A673 (cell line): ENCODE results near the gene INSR. TPM values are rescaled to one million over a fixed set of nuclear protein-coding genes. Genes with fewer than 3 reads are reported as not detected.

Source experiments
- BruUV-seq: library from RNA; stranded (reverse); fragments of 400-500 nt; replicated peaks from 2 replicates; lab custom pipeline; 2021; lab: Mats Ljungman, UMichigan
- CTCF ChIA-PET: fragments of 300-600 bp; sonication (Branson Sonifier 250); formaldehyde crosslinking; loops from one replicate; lab custom pipeline; 2022; ENCODE audit warnings: antibody characterized with exemption; lab: Charles Lee
- POLR2A ChIA-PET: fragments of 300-600 bp; sonication (Branson Sonifier 250); formaldehyde crosslinking; loops from one replicate; lab custom pipeline; 2022; ENCODE audit warnings: antibody characterized with exemption; ENCODE audit not compliant: low non-redundant PET; lab: Charles Lee
- DNase-seq: peaks from one replicate; pipeline ENCODE4 v3.0.0-alpha.2; 2015; ENCODE audit warnings: low spot score
- H3K27ac ChIP-seq: fragments of 200-600 bp; sonication (generic); 2 replicates; pipeline ENCODE4 v1.5.1; 2016; ENCODE audit warnings: mixed run types, low read depth, mild to moderate bottlenecking, mixed read lengths, antibody characterized with exemption, low read length; ENCODE audit not compliant: poor library complexity, severe bottlenecking
- H3K27me3 ChIP-seq: fragments of 200-600 bp; sonication (generic); replicated peaks from 2 replicates; pipeline ENCODE4 v1.6.1; 2017; ENCODE audit warnings: mixed run types, low read depth, mild to moderate bottlenecking, mixed read lengths, antibody characterized with exemption, low read length; ENCODE audit not compliant: insufficient read depth, poor library complexity
- H3K36me3 ChIP-seq: fragments of 200-600 bp; sonication (generic); 2 replicates; pipeline ENCODE4 v1.6.1; 2016; ENCODE audit warnings: mixed run types, mild to moderate bottlenecking, mixed read lengths, antibody characterized with exemption, low read length; ENCODE audit not compliant: insufficient read depth, poor library complexity, severe bottlenecking
- H3K4me1 ChIP-seq: fragments of 200-600 bp; sonication (generic); 2 replicates; pipeline ENCODE4 v1.6.1; 2017; ENCODE audit warnings: mixed run types, mild to moderate bottlenecking, mixed read lengths, antibody characterized with exemption, low read length; ENCODE audit not compliant: insufficient read depth, poor library complexity, severe bottlenecking
- H3K4me3 ChIP-seq: fragments of 200-600 bp; sonication (generic); 2 replicates; pipeline ENCODE4 v1.5.1; 2016; ENCODE audit warnings: low read depth, mixed run types, mild to moderate bottlenecking, mixed read lengths, low read length; ENCODE audit not compliant: poor library complexity, severe bottlenecking
- H3K9me3 ChIP-seq: fragments of 200-600 bp; sonication (generic); 2 replicates; pipeline ENCODE4 v1.6.1; 2016; ENCODE audit warnings: mixed run types, low read depth, mild to moderate bottlenecking, mixed read lengths, antibody characterized with exemption, low read length; ENCODE audit not compliant: poor library complexity, severe bottlenecking
- EZH2 ChIP-seq: fragments of 200-600 bp; sonication (generic); IDR thresholded peaks from 2 replicates; pipeline ENCODE4 v1.6.1; 2017; ENCODE audit warnings: borderline replicate concordance, low read depth, mild to moderate bottlenecking, mixed read lengths, antibody characterized with exemption, low read length; ENCODE audit not compliant: poor library complexity, severe bottlenecking
- intact Hi-C: fragments of 100-400 bp; cut with micrococcal nuclease; formaldehyde crosslinking; loops from one replicate; pipeline ENCODE4 v1.10.0; 2022; ENCODE audit not compliant: unreplicated experiment
- total RNA-seq: library from RNA; stranded (reverse); gene quantifications from 2 replicates; pipeline ENCODE4 v1.2.3, GENCODE V29; 2021
- TF ChIP-seq, protein P1 (sequence below): fragments of 300-800, 200-600 bp; sonication (generic); conservative IDR thresholded peaks from 2 replicates; pipeline ENCODE4 v1.5.1; 2017; ENCODE audit warnings: low read depth, mild to moderate bottlenecking, antibody characterized with exemption, low read length, moderate library complexity, mixed read lengths

INSR gene
- total RNA-seq, 1 experiment from 2014 or later: 12.9 TPM

DNA sequence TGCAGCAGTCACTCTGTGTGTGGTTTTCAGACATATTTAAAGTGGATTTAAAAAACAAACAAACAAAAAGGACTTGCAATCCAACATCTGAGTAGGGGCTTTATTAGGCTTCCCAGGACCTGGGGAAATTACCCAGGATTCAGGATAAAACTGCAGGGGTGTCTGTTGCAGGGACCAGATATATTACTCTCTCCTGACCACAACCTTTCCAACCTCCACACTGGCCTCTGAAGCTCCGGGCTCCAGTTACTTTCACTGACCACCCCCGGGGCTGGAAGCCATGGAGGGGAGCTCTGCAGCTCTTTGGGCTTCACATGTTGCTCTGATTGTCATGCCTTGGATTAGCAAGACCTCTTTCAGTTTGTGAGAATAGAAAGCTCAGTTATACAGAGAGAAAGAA, 75.2 kb downstream of the INSR start:
- H3K27ac ChIP-seq: no peak overlapping the region
- H3K4me1 ChIP-seq: no peaks in the 10 kb centered on the region
- BruUV-seq: no TSS peak
- H3K4me3 ChIP-seq: no peak overlapping the region
- H3K27me3 ChIP-seq: no peaks in the 10 kb centered on the region
- H3K9me3 ChIP-seq: no peaks in the 10 kb centered on the region
- intact Hi-C loops: no loop called here
- no peak for TF ChIP-seq EZH2
- TF ChIP-seq, protein P1, sequence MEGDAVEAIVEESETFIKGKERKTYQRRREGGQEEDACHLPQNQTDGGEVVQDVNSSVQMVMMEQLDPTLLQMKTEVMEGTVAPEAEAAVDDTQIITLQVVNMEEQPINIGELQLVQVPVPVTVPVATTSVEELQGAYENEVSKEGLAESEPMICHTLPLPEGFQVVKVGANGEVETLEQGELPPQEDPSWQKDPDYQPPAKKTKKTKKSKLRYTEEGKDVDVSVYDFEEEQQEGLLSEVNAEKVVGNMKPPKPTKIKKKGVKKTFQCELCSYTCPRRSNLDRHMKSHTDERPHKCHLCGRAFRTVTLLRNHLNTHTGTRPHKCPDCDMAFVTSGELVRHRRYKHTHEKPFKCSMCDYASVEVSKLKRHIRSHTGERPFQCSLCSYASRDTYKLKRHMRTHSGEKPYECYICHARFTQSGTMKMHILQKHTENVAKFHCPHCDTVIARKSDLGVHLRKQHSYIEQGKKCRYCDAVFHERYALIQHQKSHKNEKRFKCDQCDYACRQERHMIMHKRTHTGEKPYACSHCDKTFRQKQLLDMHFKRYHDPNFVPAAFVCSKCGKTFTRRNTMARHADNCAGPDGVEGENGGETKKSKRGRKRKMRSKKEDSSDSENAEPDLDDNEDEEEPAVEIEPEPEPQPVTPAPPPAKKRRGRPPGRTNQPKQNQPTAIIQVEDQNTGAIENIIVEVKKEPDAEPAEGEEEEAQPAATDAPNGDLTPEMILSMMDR: no peak
- ChIA-PET POLR2A (no interaction called here), CTCF (no interaction called here)
- H3K36me3 ChIP-seq: no peaks in the 10 kb centered on the region
- DNase-seq: no peak

DNA sequence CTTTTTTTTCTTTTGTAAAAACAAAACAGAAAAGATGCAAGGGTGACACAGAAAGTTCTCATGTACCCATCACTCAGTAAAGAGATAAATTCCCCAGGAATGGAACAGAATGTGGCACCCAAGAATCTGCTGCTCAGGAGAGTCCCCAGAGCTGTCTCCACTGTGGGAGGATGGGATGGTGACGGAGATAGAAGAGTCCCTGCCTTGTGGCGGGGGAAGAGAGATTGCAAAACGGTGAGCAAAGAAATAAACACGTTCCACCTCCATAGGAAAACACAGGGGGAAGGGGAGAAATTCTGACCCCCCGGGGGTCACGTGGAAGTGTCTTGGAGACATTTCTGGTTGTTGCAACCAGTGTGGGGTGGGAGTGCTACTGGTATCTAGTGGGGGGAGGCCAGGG, 76.4 kb downstream of the INSR start:
- Histone ChIP-seq H3K9me3 (no peaks in the 10 kb centered on the region), H3K27ac (no peak overlapping the region), H3K27me3 (no peaks in the 10 kb centered on the region), H3K4me1 (no peaks in the 10 kb centered on the region), H3K4me3 (no peak overlapping the region), H3K36me3 (no peaks in the 10 kb centered on the region)
- DNase-seq: no peak
- TF ChIP-seq, protein P1: no peak
- no peak for TF ChIP-seq EZH2
- intact Hi-C loops: no loop called here
- ChIA-PET CTCF (no interaction called here), POLR2A (no interaction called here)
- BruUV-seq: no TSS peak

DNA sequence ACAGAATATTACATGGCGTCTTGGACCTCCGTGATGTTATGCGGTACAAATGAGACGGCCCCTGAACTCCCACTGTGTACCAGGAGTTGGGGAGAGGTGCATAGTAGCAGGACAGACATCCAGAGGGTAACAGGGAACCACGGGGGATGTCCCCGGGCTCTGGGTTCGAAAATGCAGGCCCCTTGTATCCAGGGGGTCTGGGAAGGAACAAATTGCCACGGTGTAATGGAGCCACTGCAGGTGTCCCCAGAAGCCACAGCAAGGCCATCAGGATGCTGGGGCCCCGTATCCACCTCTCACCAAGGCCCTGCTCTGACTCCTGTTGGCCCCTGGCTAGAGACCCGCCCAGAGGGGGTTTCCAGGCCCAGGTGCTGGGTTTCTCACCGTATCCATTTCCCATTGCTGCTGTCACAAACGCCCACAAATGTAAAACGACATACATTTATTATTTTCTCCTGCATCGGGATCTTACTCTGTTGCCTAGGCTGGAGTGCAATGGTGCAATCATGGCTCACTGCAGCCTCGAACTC, 77.8 kb downstream of the INSR start:
- Histone ChIP-seq H3K4me1 (no peaks in the 10 kb centered on the region), H3K27me3 (no peaks in the 10 kb centered on the region), H3K9me3 (no peaks in the 10 kb centered on the region), H3K4me3 (no peak overlapping the region), H3K27ac (no peak overlapping the region), H3K36me3 (no peaks in the 10 kb centered on the region)
- intact Hi-C loops: no loop called here
- POLR2A ChIA-PET: no interaction called here
- CTCF ChIA-PET: no interaction called here
- TF ChIP-seq, protein P1: no peak
- TF ChIP-seq EZH2: no peak
- DNase-seq: no peak
- BruUV-seq: no TSS peak
